ENCODE results near the gene ZNF688.
"Not testable (repeated sequence)": the region's sequence is repeated elsewhere in the genome, so short reads cannot be mapped to it uniquely, and the experiment has no call there.

ZNF688 gene

GRCh38 chr16:30571445-30572322 is at the start of gene ZNF688:
ZNF688 (minus strand) TSS chr16:30571714; CDS start chr16:30571629, 85 bp downstream.
- DNase-seq = peak; percentile 95

GRCh38 chr16:30620169-30620568 is 48.7 kb upstream of the ZNF688 start:
- no peak for DNase-seq

GRCh38 chr16:30619638-30620037 is 48.1 kb upstream of the ZNF688 start:
- no peak for DNase-seq

- peak; percentile 6 for DNase-seq
These were observed 47.7 kb upstream of the ZNF688 start for GRCh38 chr16:30619202-30619601.

- peak; percentile 74 for DNase-seq
These were observed 44.0 kb upstream of the ZNF688 start for GRCh38 chr16:30615358-30616091.

GRCh38 chr16:30609926-30610839 is 38.7 kb upstream of the ZNF688 start, which contains the start of gene ZNF689:
ZNF689 (minus strand) TSS chr16:30610389; CDS start chr16:30610041, 348 bp downstream.
- DNase-seq = peak; percentile 98

GRCh38 chr16:30609002-30609925 is 37.8 kb upstream of the ZNF688 start:
- peak; percentile 13 for DNase-seq

- no peak for DNase-seq
These were observed 34.5 kb upstream of the ZNF688 start for GRCh38 chr16:30606004-30606403.

- DNase-seq = peak; percentile 39
These were observed 33.6 kb upstream of the ZNF688 start for GRCh38 chr16:30605158-30605557.

GRCh38 chr16:30604316-30604947 is 32.9 kb upstream of the ZNF688 start:
- DNase-seq = no peak

- no peak for DNase-seq
These were observed 32.4 kb upstream of the ZNF688 start for GRCh38 chr16:30603945-30604315.

- DNase-seq = peak; percentile 72
These were observed 31.2 kb upstream of the ZNF688 start for GRCh38 chr16:30602616-30603277.

- peak; percentile 59 for DNase-seq
These were observed 30.5 kb upstream of the ZNF688 start for GRCh38 chr16:30601966-30602365.

- no peak for DNase-seq
These were observed 29.4 kb upstream of the ZNF688 start for GRCh38 chr16:30600929-30601328.

- DNase-seq = no peak
These were observed 28.7 kb upstream of the ZNF688 start for GRCh38 chr16:30600215-30600614.

- DNase-seq = no peak
These were observed 21.4 kb upstream of the ZNF688 start for GRCh38 chr16:30592871-30593270.

- DNase-seq = not testable (repeated sequence)
These were observed 19.4 kb upstream of the ZNF688 start for GRCh38 chr16:30590869-30591268.

- DNase-seq = not testable (repeated sequence)
These were observed 18.1 kb upstream of the ZNF688 start for GRCh38 chr16:30589582-30589981.

GRCh38 chr16:30588651-30589050 is 17.1 kb upstream of the ZNF688 start:
- DNase-seq = no peak

- peak; percentile 97 for DNase-seq
These were observed 14.1 kb upstream of the ZNF688 start, which contains the start of gene ZNF785 for GRCh38 chr16:30585400-30586191. ZNF785 (minus strand) TSS chr16:30585697; CDS start chr16:30585611, 86 bp downstream.

All from suppressor macrophage treated with lipopolysaccharide for 4 hours (primary cell).